OCI-LY7 (cell line): ENCODE results near the gene FOXM1. TPM values are rescaled to one million over a fixed set of nuclear protein-coding genes. Genes with fewer than 3 reads are reported as not detected.
"Not testable (repeated sequence)": the region's sequence is repeated elsewhere in the genome, so short reads cannot be mapped to it uniquely, and the experiment has no call there.

Source experiments
- BruUV-seq: library from RNA; stranded (reverse); fragments of 400-500 nt; replicated peaks from 2 replicates; lab custom pipeline; 2021; lab: Mats Ljungman, UMichigan
- CTCF ChIA-PET: fragments of 300-600 bp; sonication (Branson Sonifier 250); formaldehyde crosslinking; loops from one replicate; lab custom pipeline; 2022; ENCODE audit warnings: antibody characterized with exemption; ENCODE audit not compliant: unreplicated experiment; lab: Charles Lee
- POLR2A ChIA-PET: fragments of 300-600 bp; sonication (Branson Sonifier 250); formaldehyde crosslinking; loops from one replicate; lab custom pipeline; 2022; ENCODE audit warnings: antibody characterized with exemption; lab: Charles Lee
- DNase-seq: peaks from one replicate; pipeline ENCODE4 v3.0.0-alpha.2; 2015; ENCODE audit warnings: low spot score
- H2AFZ ChIP-seq: fragments of 200-600 bp; sonication (generic), shearing (Covaris generic); 2 replicates; pipeline ENCODE4 v1.6.1; 2014; ENCODE audit warnings: mild to moderate bottlenecking, antibody characterized with exemption, low read length, moderate library complexity
- H3K27ac ChIP-seq: fragments of 200-600 bp; sonication (generic); 2 replicates; pipeline ENCODE4 v1.5.1; 2014; ENCODE audit warnings: mixed run types, low read depth, mild to moderate bottlenecking, moderate library complexity, low read length, inconsistent platforms; ENCODE audit not compliant: poor library complexity, severe bottlenecking
- H3K36me3 ChIP-seq: fragments of 200-600 bp; sonication (generic); 2 replicates; pipeline ENCODE4 v1.6.1; 2014; ENCODE audit warnings: mild to moderate bottlenecking, antibody characterized with exemption, low read length, moderate library complexity, mixed read lengths; ENCODE audit not compliant: insufficient read depth
- H3K4me1 ChIP-seq: fragments of 200-600 bp; sonication (generic); 2 replicates; pipeline ENCODE4 v1.5.1; 2014; ENCODE audit warnings: mild to moderate bottlenecking, low read length; ENCODE audit not compliant: insufficient read depth, poor library complexity, severe bottlenecking
- H3K4me2 ChIP-seq: fragments of 200-600 bp; sonication (generic); 2 replicates; pipeline ENCODE4 v1.6.1; 2014; ENCODE audit warnings: mild to moderate bottlenecking, low read length
- H3K4me3 ChIP-seq: fragments of 200-600 bp; sonication (generic); 2 replicates; pipeline ENCODE4 v1.5.1; 2014; ENCODE audit warnings: mild to moderate bottlenecking, low read depth, low read length; ENCODE audit not compliant: poor library complexity, severe bottlenecking
- H3K79me2 ChIP-seq: fragments of 200-600 bp; sonication (generic); 2 replicates; pipeline ENCODE4 v1.6.1; 2016; ENCODE audit warnings: low read depth, mild to moderate bottlenecking, low read length, moderate library complexity, mixed read lengths; ENCODE audit not compliant: insufficient read depth
- H3K9me2 ChIP-seq: fragments of 200-600 bp; sonication (generic); 2 replicates; pipeline ENCODE4 v1.6.1; 2016; ENCODE audit warnings: mild to moderate bottlenecking, low read length, mixed read lengths; ENCODE audit not compliant: insufficient read depth
- H3K9me3 ChIP-seq: fragments of 200-600 bp; sonication (generic); 2 replicates; pipeline ENCODE4 v1.6.1; 2014; ENCODE audit warnings: mild to moderate bottlenecking, mixed run types, low read length, mixed read lengths
- H4K20me1 ChIP-seq: fragments of 200-600 bp; sonication (generic); 2 replicates; pipeline ENCODE4 v1.6.1; 2014; ENCODE audit warnings: mild to moderate bottlenecking, antibody characterized with exemption, low read length, moderate library complexity, mixed read lengths; ENCODE audit not compliant: insufficient read depth
- CTCF ChIP-seq: fragments of 200-600 bp; sonication (generic); conservative IDR thresholded peaks from 2 replicates; pipeline ENCODE4 v1.5.1; 2014; ENCODE audit warnings: mild to moderate bottlenecking, antibody characterized with exemption, low read length, moderate library complexity, mixed read lengths
- EZH2phosphoT487 ChIP-seq: fragments of 200-600 bp; sonication (generic); IDR thresholded peaks from 2 replicates; pipeline ENCODE4 v1.6.1; 2018; ENCODE audit warnings: low read depth, borderline replicate concordance, mild to moderate bottlenecking, mixed run types, antibody characterized with exemption, low read length, moderate library complexity, mixed read lengths
- intact Hi-C: fragments of 100-400 bp; cut with micrococcal nuclease; formaldehyde crosslinking; loops from one replicate; pipeline ENCODE4 v1.10.0; 2022; ENCODE audit not compliant: unreplicated experiment
- total RNA-seq, 2 experiments: library from RNA; depleted of rRNA in 1 of 2; stranded (reverse); fragments of >200 nt in 1 of 2; shearing (Covaris generic) in 1 of 2; gene quantifications; 2 replicates each; pipeline ENCODE4 v1.2.3, GENCODE V29; 2014 to 2022

Gene FOXM1
- total RNA-seq, 2 experiments from 2014 or later = 109 to 173 TPM

GRCh38 chr12:2864198-2864597 is 12.8 kb downstream of the FOXM1 start:
- no peak for DNase-seq
- ChIA-PET CTCF (no interaction called here), POLR2A (interaction anchor here (1.1 to 1.4 kb wide), 2 partner anchors 11 to 13 kb away, joined by 4 to 5 read pairs; partner anchors contain the start of genes FOXM1 and RHNO1)
- Histone ChIP-seq H3K9me2 (no peaks in the 10 kb centered on the region), H4K20me1 (no peaks in the 10 kb centered on the region), H2AFZ (no peak overlapping the region), H3K36me3 (peaks cover 96% of the 10 kb centered on the region), H3K27ac (no peak overlapping the region), H3K79me2 (no peaks in the 10 kb centered on the region), H3K4me2 (no peak overlapping the region), H3K4me3 (no peak overlapping the region), H3K9me3 (no peaks in the 10 kb centered on the region), H3K4me1 (no peaks in the 10 kb centered on the region)
- no TSS peak for BruUV-seq
- TF ChIP-seq EZH2phosphoT487 = no peak
- no peak for TF ChIP-seq CTCF
- intact Hi-C loops = no loop called here

- H3K4me2 ChIP-seq, H4K20me1 ChIP-seq, H3K79me2 ChIP-seq, BruUV-seq, CTCF ChIA-PET, H3K4me3 ChIP-seq, intact Hi-C loops, H3K4me1 ChIP-seq, H2AFZ ChIP-seq, H3K9me3 ChIP-seq, DNase-seq, H3K9me2 ChIP-seq, H3K27ac ChIP-seq: not testable (repeated sequence)
- POLR2A ChIA-PET = interaction anchor here (1.1 to 1.4 kb wide), 2 partner anchors 12 to 14 kb away, joined by 4 to 5 read pairs; partner anchors contain the start of genes FOXM1 and RHNO1
- peaks cover 96% of the 10 kb centered on the region for H3K36me3 ChIP-seq
Measured at GRCh38 chr12:2863402-2863801, 13.6 kb downstream of the FOXM1 start.

GRCh38 chr12:2862876-2863275 is 14.1 kb downstream of the FOXM1 start:
- ChIA-PET CTCF (no interaction called here), POLR2A (interaction anchor here (1.4 kb wide), 1 partner anchor 12 kb away, joined by 4 read pairs; no protein-coding TSS in a partner anchor)
- no peak overlapping the region for H3K4me3 ChIP-seq
- intact Hi-C loops = no loop called here
- H3K27ac ChIP-seq = no peak overlapping the region
- H2AFZ ChIP-seq = no peak overlapping the region
- peaks cover 96% of the 10 kb centered on the region for H3K36me3 ChIP-seq
- H4K20me1 ChIP-seq = no peaks in the 10 kb centered on the region
- H3K79me2 ChIP-seq = no peaks in the 10 kb centered on the region
- DNase-seq = no peak
- no peaks in the 10 kb centered on the region for H3K9me3 ChIP-seq
- BruUV-seq = no TSS peak
- TF ChIP-seq CTCF (no peak), EZH2phosphoT487 (no peak)
- no peaks in the 10 kb centered on the region for H3K4me1 ChIP-seq
- H3K4me2 ChIP-seq = no peak overlapping the region
- no peaks in the 10 kb centered on the region for H3K9me2 ChIP-seq
